HG03039 (cell line): ENCODE results near the gene ECSCR.
"Not testable (repeated sequence)": the region's sequence is repeated elsewhere in the genome, so short reads cannot be mapped to it uniquely, and the experiment has no call there.

ENCODE experiments used
- ATAC-seq: cut with Tn5 transposase; IDR thresholded peaks from one replicate; pipeline ENCODE4 v1.9.1; 2021; ENCODE audit warnings: mild to moderate bottlenecking, moderate library complexity; ENCODE audit not compliant: unreplicated experiment

ECSCR gene

DNA sequence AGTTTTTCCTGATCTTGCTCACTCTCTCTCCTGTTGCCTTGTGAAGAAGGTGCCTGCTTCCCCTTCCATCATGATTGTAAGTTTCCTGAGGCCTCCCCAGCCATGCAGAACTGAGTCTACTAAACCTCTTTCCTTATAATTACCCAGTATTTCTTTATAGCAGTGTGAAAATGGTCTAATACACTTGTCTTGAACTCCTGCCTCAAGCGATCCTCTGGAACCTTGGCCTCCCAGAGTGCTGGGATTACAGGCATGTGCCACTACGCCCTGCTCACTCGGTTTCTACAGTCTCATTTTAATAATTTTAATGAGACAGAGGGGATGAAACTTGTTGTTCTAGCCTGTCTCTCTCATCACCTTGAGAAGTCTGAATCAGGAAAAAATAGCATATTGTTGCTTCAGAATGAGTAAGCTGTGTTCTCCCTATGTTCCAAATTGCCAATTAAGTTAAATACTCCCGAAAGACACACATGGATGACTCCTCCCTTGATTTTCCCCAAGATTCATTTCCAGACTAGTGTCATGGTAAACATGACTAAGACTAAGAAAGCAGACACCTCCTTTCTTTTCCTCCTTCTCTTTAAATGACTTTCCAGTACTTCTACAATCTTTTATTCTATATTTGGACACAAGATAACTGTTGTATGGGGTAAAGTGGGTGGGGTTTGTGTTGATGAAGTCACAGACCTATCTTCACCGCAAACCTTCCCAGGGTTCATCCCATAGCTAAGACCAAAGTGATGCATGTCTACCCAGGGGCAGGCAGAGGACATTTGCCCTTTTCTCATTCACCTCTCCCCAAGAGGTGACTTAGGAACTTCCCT lies 15.4 kb downstream of the ECSCR start:
- ATAC-seq: peak; percentile 57

DNA sequence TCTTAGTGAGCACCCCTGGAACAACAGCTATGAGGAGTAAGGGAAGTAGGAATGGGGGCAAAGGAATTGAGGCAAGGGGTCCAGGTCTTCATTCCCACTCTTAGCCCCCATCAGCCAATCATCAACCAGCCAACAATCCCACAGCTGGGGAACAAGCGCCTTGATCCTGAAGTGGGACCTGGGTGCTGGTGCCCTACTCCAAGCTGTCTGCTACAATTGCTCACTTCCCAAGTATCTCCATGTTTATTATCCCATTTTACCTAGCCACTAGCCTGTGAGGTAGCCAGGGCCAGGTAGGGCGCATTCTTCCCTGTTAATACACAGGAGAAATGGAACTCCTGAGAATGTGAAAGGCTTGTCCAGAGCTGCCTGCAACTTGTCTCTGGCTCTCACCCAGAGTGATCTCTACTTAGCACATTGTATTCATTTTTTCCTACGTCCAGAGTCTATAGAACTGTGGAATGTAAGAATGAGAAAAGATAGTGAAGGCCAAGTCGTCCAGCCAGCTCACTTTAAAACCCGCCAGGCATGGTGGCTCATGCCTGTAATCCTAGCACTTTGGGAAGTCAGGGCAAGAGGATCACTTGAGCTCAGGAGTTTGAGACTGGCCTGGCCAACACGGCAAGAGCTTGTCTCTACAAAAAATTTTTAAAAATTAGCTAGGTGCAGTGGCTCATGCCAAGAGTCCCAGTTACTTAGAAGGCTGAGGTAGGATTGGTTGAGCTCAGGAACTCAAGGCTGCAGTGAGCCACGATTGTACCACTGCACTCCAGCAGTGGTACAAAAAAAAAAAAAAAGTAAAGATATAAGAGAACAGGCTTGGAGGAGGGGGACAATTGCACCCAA lies 17.0 kb downstream of the ECSCR start:
- ATAC-seq: no peak

DNA sequence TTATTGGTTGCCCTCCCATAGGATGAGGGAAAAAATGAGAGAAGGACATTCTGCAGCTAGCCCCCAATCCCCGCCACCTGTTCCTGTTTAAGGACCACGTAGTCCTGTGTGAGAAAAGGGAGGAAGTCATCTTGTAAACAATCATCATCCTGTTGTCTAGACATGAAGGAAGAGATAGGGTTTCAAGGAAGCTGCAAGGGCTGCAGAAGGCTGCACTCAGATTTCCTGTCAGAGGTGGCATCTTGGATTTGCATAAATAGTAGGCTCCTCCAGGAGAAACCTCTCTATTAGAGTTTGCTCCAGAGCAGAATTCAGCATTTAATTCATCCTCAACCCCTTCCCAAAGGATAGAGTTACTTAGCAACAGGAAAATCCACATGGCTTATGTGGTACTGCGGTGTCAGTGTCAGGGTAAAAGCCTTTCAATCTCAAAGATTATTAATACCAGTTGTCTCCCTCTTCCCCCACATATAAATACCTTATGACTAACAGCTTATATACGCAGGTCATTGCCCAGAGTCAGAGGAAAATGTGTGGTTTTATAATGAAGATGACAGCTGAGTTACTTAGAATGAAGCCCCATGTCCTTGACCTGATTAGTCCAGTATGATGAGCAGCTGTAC lies 18.6 kb downstream of the ECSCR start:
- ATAC-seq: no peak

DNA sequence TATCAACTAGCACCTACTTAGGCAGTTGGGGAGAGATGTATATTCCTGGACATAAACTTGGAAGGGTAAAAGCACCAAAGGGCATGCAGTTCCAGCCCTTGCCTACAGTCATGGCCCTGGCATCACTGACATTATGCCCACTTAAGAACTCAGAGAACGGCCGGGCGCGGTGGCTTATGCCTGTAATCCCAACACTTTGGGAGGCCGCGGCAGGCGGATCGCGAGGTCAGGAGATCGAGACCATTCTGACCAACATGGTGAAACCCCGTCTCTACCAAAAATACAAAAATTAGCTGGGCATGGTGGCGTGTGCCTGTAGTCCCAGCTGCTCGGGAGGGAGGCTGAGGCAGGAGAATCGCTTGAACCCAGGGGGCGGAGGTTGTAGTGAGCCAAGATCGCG lies 22.1 kb downstream of the ECSCR start:
- not testable (repeated sequence) for ATAC-seq

DNA sequence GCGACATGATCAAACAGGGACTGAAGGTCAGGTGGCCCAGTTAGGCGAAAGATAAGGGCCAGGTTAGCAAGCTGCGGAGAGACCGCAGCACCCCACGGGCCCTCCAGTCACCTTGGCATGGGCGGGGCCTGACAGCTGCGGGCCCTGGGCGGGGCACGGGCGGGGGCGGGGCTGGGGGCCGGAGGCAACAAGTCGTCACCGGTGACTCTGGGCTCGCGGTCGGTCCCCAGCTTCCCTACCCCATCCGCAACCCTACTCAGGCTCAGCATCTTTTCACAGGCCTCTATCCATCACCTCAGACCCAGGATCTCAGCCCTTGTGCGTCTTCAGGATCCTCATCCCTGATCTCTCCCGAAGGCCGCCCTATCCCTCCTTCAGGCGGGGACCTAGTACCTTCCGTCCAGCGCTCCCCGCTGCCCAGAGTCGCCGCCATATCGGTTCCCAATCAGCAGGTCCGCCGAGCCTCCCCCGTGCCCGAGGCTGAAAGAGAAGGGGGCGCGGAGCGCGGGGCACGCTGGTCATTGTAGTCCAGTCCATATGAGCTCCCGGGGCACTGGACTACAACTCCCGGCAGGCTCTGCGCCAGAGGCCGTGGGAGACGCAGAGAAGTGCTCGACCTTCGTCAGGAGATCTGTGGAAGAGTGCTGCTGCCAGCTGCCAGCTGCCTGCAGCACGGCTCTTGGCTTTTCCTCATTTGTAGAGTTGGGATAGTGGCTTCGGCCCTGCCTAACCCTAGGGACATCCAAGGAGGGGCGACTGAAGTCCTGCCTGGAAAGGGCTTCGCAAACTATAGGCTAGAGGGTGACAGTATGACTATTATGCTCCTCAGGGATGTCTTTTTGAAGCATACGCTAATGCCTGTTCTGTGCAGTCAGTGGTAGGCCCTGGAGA lies 23.3 kb downstream of the ECSCR start, which contains the start of gene DNAJC18:
Gene DNAJC18, minus strand, starts transcription at position 513 of the 891 bp plus-strand sequence. Its CDS starts 80 bp downstream, at position 433.
- ATAC-seq: peak; percentile 90

- ATAC-seq: peak; percentile 2
These were observed 23.9 kb downstream of the ECSCR start for GRCh38 chr5:139438707-139439012.

DNA sequence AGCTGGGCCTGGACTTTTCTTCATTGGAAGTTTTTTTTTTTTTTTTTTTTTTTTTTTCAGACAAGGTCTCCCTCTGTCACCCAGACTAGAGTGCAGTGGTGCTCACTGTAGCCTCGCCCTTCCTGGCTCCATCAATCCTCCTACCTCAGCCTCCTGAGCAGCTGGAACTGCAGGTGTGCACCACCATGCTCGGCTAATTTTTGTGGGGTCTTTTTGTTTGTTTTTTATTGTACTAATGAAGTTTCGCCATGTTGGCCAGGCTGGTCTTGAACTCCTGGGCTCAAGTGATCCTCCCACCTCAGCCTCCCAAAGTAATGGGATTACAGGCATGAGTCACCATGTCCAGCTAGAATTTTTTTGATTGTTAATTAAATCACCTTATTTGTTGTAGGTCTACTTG lies 26.9 kb downstream of the ECSCR start:
- ATAC-seq: no peak

GRCh38 chr5:139431706-139432105 lies 30.8 kb downstream of the ECSCR start:
- ATAC-seq: no peak

DNA sequence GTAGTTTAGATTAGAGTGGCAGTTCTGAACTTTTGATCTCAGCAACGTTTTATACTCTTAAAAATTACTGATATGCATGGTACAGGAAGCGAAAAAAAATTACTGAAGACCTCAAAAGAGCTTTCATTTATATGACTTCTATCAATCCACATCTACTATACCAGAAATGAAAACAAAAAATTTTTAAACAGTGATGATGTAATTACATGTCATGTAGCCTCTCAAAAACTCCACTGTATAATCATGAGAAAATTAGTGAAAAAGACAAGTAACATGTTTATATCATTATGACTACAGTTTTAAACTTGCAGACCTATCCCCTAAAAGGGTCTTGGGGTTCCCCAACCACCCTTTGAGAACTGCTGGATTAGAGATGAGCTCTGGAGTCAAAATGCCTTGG lies 32.5 kb downstream of the ECSCR start:
- ATAC-seq: no peak

DNA sequence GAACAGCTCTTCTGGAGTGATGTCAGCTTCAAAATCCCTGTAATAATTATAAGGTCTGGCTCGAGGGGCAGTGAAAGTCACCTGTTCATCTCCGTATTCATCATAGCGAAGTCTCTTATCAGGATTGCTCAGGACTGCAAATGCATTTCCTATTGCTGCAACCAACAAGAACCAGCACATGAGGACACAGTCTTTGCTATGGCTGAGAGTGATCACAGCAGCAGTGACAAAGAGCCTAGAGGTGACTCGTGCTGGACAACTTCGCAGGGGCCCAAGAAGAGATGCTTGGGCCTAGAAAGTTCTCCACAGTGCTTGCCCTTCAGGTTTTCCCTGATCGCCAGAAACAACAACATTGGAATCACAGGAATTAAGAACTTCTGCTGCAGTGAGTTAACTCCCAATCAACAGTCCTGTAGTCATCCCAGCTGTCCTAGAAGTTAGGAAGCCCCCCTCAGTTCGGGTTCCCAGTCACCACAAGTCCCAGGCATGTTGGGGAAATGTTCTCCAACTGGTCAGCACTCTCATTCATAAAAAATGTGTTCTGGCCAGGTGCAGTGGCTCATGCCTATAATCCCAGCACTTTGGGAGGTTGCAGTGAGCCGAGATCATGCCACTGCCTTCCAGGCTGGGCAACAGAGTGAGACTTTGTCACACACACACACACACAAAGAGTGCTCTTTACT lies 36.2 kb downstream of the ECSCR start:
- no peak for ATAC-seq

DNA sequence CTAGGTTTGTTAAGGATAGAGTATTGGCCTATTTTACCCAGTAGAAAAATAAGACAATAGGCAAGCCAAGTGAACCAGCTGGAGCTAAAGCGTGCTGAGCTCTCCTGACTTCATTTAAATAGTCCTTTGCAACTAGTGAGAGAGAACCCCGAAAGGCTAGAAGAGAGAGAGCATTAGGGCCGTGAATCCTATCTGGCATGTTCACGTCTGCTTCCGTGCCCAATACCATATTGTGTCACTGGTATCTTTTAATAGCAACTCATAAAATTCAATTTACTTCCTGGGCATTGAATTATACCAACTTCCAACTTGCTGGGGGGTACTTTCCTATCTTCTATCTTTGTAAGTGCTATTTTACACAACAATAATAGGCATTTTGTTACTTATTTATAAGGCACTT lies 37.0 kb downstream of the ECSCR start:
- no peak for ATAC-seq

- no peak for ATAC-seq
These were observed 40.1 kb downstream of the ECSCR start for GRCh38 chr5:139422307-139422893.

GRCh38 chr5:139419226-139420192 lies 43.0 kb downstream of the ECSCR start:
- no peak for ATAC-seq

DNA sequence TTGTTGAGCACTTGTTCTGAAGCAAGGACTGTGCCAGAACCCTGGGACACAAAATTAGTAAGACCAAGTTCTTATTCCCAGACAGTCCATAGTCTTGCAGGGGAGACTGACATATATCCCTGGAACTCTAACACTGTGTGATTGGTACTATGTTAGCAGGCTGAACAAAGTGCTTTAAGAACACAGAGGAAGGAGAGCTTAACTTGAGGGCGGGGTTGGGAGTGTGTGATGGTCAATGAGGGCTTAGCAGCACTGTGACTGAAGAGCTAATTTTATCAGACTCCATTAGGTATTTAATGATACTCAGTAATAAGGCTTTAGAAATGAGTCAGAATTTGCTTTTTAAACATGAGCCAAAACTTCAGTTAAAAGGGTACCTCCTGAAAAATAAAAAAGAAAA lies 43.8 kb downstream of the ECSCR start:
- no peak for ATAC-seq

GRCh38 chr5:139417214-139417613 lies 45.3 kb downstream of the ECSCR start:
- ATAC-seq: no peak

- ATAC-seq: no peak
These were observed 45.9 kb downstream of the ECSCR start for GRCh38 chr5:139416651-139417050.

DNA sequence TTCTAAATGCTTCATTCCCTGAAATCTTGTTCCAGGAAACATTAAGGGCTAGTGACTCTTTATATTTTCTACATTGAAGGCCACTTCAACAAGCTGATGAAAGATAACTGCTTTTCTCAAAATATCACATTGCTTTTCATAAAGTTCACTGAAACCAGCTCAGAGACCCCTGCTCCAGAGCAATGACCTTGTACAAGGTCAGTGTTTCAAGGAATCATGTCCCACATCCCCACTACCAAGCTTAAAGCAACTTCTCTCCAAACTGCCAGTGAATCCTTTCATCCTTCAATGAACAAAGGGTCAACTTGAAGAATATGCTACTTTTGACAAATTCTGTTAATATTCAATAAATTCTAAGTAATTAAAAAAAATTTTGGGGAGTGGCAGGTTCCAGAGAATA lies 46.7 kb downstream of the ECSCR start:
- ATAC-seq: no peak

DNA sequence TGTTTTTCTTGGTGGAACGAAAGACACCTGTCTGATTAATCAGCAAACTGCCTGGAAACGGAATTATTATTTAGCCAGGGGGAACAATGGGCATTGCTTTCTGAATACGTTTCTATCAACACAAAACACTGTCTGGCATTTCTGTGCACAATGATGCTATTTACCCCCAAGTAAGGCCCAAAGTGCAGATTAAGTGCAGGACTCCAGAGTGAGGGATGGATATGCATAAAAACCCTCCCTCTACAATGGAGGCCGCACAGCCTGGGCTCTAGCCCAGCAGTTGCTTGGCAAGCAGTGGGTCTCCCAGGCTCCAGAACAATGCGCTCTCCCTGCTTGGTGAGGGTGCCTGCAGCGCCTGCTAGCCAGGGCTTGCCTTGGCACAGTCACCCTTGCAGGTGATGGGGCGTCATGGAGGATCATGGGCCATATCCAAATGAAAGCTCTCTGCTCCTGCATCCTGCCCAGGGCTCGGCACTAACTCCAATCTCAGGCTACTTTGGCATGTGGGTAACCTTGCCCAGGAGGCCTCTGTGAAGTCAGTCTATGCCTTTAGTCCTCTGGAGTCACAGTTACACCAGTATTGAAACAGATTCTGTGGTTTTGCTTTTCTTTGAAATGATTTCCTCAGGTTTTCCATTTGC lies 47.2 kb downstream of the ECSCR start:
- no peak for ATAC-seq
